ENCODE measurements around the gene MRPL58. TPM values are rescaled to one million over a fixed set of nuclear protein-coding genes. Genes with fewer than 3 reads are reported as not detected.

The MRPL58 gene
- total and polyA plus RNA-seq, 10 donors: 16.5 to 60.7 (median 31.7) TPM

- TF ChIP-seq POLR2AphosphoS5 (IDR thresholded peaks at IDR 0.05) (no peak), CTCF (IDR thresholded peaks at IDR 0.05 in 8 of 11, conservative IDR thresholded peaks at IDR 0.05 in 3 of 11) (no peak), POLR2A (IDR thresholded peaks at IDR 0.05) (no peak)
- intact Hi-C loops (cut with DNase I; ENCODE audit: low total_unique reads): no loop called here
- peaks cover 0 to 3% (median 0%) of the 10 kb centered on the region in 7 donors for H3K27me3 ChIP-seq (replicated peaks in 1 of 7)
- peaks cover 18 to 58% (median 32%) of the 10 kb centered on the region in 6 donors for H3K4me1 ChIP-seq
- peaks cover 0 to 10% (median 6%) of the 10 kb centered on the region in 8 donors for H3K9me3 ChIP-seq
- DNase-seq: no peak
- H3K36me3 ChIP-seq: no peaks in the 10 kb centered on the region
- no peak overlapping the region for H3K4me3 ChIP-seq
- no peak overlapping the region for H3K27ac ChIP-seq
- WGBS, 5 donors: 75 to 97% (median 90%) methylated on average over 8 of the region's 8 CpGs
Measured at GRCh38 chr17:75030161-75030560, 17.7 kb downstream of the MRPL58 start.

- Histone ChIP-seq H3K9me3 (peaks cover 0 to 10% (median 6%) of the 10 kb centered on the region in 8 donors), H3K4me1 (peaks cover 28 to 58% (median 47%) of the 10 kb centered on the region in 6 donors), H3K36me3 (no peaks in the 10 kb centered on the region), H3K4me3 (peak overlapping the region in 6 of 8 donors; percentile 4 to 81 (median 64)), H3K27ac (peak overlapping the region; percentile 38 to 87 (median 78)), H3K27me3 (replicated peaks in 1 of 7) (peaks cover 0 to 3% (median 0%) of the 10 kb centered on the region in 7 donors)
- intact Hi-C loops (cut with DNase I; ENCODE audit: low total_unique reads): no loop called here
- TF ChIP-seq POLR2A (IDR thresholded peaks at IDR 0.05): no peak
- peak in 2 of 3 donors; percentile 58 to 61 for TF ChIP-seq POLR2AphosphoS5 (IDR thresholded peaks at IDR 0.05)
- peak; percentile 83 for DNase-seq
- WGBS, 5 donors: 5 to 16% (median 10%) methylated on average over 10 of the region's 10 CpGs
Measured at GRCh38 chr17:75031972-75032719, 19.7 kb downstream of the MRPL58 start.

GRCh38 chr17:75032720-75033280, 20.3 kb downstream of the MRPL58 start:
- Histone ChIP-seq H3K9me3 (peaks cover 0 to 10% (median 6%) of the 10 kb centered on the region in 8 donors), H3K36me3 (peaks cover 0 to 4% (median 0%) of the 10 kb centered on the region in 6 donors), H3K4me1 (peaks cover 28 to 62% (median 47%) of the 10 kb centered on the region in 6 donors), H3K27me3 (replicated peaks in 1 of 7) (peaks cover 0 to 3% (median 0%) of the 10 kb centered on the region in 7 donors), H3K4me3 (peak overlapping the region in 6 of 8 donors; percentile 4 to 81 (median 64)), H3K27ac (peak overlapping the region; percentile 38 to 87 (median 78))
- WGBS, 5 donors: 3 to 21% (median 6%) methylated on average over 13 of the region's 13 CpGs
- intact Hi-C loops (cut with DNase I; ENCODE audit: low total_unique reads): no loop called here
- TF ChIP-seq POLR2AphosphoS5 (IDR thresholded peaks at IDR 0.05): no peak
- TF ChIP-seq POLR2A (IDR thresholded peaks at IDR 0.05): no peak
- TF ChIP-seq CTCF (IDR thresholded peaks at IDR 0.05 in 8 of 11, conservative IDR thresholded peaks at IDR 0.05 in 3 of 11): no peak
- DNase-seq: no peak

GRCh38 chr17:75033346-75034235, 21.1 kb downstream of the MRPL58 start:
- H3K9me3 ChIP-seq: peaks cover 0 to 10% (median 6%) of the 10 kb centered on the region in 8 donors
- peaks cover 0 to 3% (median 0%) of the 10 kb centered on the region in 7 donors for H3K27me3 ChIP-seq (replicated peaks in 1 of 7)
- intact Hi-C loops (cut with DNase I; ENCODE audit: low total_unique reads): no loop called here
- peak overlapping the region; percentile 49 to 81 (median 64) for H3K4me3 ChIP-seq
- peaks cover 28 to 62% (median 47%) of the 10 kb centered on the region in 6 donors for H3K4me1 ChIP-seq
- peak overlapping the region; percentile 69 to 87 (median 84) for H3K27ac ChIP-seq
- TF ChIP-seq POLR2A (IDR thresholded peaks at IDR 0.05) (no peak), POLR2AphosphoS5 (IDR thresholded peaks at IDR 0.05) (peak; percentile 38 to 60 (median 46)), CTCF (IDR thresholded peaks at IDR 0.05 in 8 of 11, conservative IDR thresholded peaks at IDR 0.05 in 3 of 11) (peak in 1 of 11 experiments; percentile 13)
- DNase-seq: peak; percentile 92
- 0 to 2% (median 1%) methylated on average over 35 to 36 of the region's 36 CpGs for WGBS, 5 donors
- peaks cover 0 to 12% (median 5%) of the 10 kb centered on the region in 6 donors for H3K36me3 ChIP-seq
